Thymus (tissue), 11 donors: ENCODE measurements around the gene POMGNT1. TPM values are rescaled to one million over a fixed set of nuclear protein-coding genes. Genes with fewer than 3 reads are reported as not detected.

Source experiments
- DNase-seq, 9 donors: peaks; one replicate each; pipeline ENCODE4 v3.0.0-alpha.2; 2013; ENCODE audit warnings: low spot score in 9 of 9, low read depth in 6 of 9, missing footprints in 1 of 9
- H3K27ac ChIP-seq, 2 donors: one replicate each; pipeline ENCODE4 v1.5.1; 2013; ENCODE audit warnings: control low read depth in 1 of 2, low read depth in 1 of 2, low read length in 1 of 2, mild to moderate bottlenecking in 1 of 2, moderate library complexity in 1 of 2
- H3K27me3 ChIP-seq, 2 donors: one replicate each; pipeline ENCODE4 v1.5.1; 2013; ENCODE audit warnings: low read length in 1 of 2; ENCODE audit not compliant: control insufficient read depth in 2 of 2, insufficient read depth in 1 of 2
- H3K36me3 ChIP-seq, 2 donors: one replicate each; pipeline ENCODE4 v1.5.1; 2013; ENCODE audit warnings: low read length in 1 of 2, mild to moderate bottlenecking in 1 of 2, moderate library complexity in 1 of 2; ENCODE audit not compliant: control insufficient read depth in 2 of 2, insufficient read depth in 2 of 2
- H3K4me1 ChIP-seq, 2 donors: one replicate each; pipeline ENCODE4 v1.5.1; 2013; ENCODE audit warnings: low read length in 2 of 2; ENCODE audit not compliant: control insufficient read depth in 2 of 2, insufficient read depth in 2 of 2
- H3K4me3 ChIP-seq, 2 donors: one replicate each; pipeline ENCODE4 v1.5.1; 2013; ENCODE audit warnings: low read length in 2 of 2, control low read depth in 1 of 2, mild to moderate bottlenecking in 1 of 2
- H3K9me3 ChIP-seq, 2 donors: one replicate each; pipeline ENCODE4 v1.5.1; 2013; ENCODE audit warnings: low read length in 1 of 2, mild to moderate bottlenecking in 1 of 2; ENCODE audit not compliant: control insufficient read depth in 2 of 2, insufficient read depth in 1 of 2
- WGBS: extraction: QIAGEN DNeasy Blood & Tissue Kit; methylation state at CpG from one replicate; pipeline ENCODE4 v1.1.7; 2013; 5-methylcytosine and 5-hydroxymethylcytosine counted together
- polyA plus RNA-seq: library from polyadenylated mRNA; stranded (reverse); fragments of 200-250 nt; gene quantifications from one replicate; pipeline ENCODE4 v1.2.3, GENCODE V29; 2013
- total RNA-seq: library from RNA; stranded (reverse); fragments of 120-200 nt; gene quantifications from one replicate; pipeline ENCODE4 v1.2.4, GENCODE V29; 2013
- donor health status: healthy.

POMGNT1 gene
- total and polyA plus RNA-seq, 2 donors, result 40.9 to 44.9 TPM

DNA sequence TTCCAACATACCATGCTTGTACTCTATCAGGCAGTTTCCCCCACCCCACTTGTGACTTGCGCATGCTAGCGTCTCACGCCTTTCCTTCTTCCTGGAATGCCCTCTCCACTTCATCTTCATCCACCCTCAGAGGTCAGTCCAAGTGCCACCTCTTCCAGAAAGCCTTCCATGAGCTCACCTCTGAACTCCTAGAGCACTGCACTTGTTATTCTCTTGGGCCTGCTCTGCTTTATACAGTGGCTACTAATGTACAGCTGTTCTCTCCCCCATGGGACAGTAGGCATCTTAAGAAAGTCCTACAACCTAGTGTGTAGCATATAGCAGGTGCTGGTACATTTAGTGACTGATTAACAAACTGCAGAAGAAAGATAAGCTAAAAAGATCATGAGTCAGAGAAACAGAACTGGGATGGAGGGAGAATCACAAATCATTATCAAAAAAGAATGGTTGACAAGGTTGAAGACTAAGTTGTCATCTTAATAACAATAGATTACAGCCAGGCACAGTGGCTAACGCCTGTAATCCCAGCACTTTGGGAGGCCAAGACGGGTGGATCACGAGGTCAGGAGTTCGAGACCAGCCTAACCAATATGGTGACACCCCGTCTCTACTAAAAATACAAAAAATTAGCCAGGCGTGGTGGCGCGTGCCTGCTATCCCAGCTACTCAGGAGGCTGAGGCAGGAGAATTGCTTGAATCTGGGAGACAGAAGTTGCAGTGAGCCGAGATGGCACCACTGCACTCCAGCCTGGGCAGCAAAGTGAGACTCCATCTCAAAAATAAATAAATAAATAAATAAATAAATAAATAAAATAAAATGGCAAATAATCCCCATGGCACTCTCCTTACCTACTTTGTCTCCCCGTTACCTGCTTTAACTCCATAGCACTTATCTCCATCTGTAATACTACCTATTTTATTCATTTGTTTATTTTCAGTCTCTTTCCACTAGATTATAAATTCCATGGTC lies 39.6 kb downstream of the POMGNT1 start:
- no peaks in the 10 kb centered on the region for H3K36me3 ChIP-seq
- H3K4me1 ChIP-seq, result no peaks in the 10 kb centered on the region
- no peak for DNase-seq
- H3K27ac ChIP-seq, result no peak overlapping the region
- H3K27me3 ChIP-seq, result no peaks in the 10 kb centered on the region
- no peaks in the 10 kb centered on the region for H3K9me3 ChIP-seq
- 97% methylated on average over 13 of the region's 13 CpGs for WGBS
- no peak overlapping the region for H3K4me3 ChIP-seq

DNA sequence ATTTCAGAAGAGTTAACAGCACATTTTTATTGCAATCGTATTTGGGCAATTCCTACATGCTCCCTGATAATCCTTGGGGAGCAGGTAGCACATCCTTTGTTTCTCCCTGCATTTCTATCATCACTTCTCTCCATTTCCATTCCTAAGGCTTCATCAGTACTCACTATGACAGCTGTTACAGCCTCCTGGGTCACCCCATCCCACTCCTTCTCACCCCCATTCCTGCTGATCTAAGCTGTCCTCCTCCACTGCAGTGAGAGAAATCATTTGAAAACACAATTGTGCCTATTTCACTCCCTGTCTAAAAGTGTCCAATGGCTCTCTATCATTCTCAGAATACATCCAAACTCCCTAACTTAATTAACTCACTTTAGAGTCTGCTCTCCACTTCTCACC lies 40.3 kb downstream of the POMGNT1 start:
- no peak overlapping the region for H3K4me3 ChIP-seq
- no peak for DNase-seq
- no peaks in the 10 kb centered on the region for H3K27me3 ChIP-seq
- 92% methylated on average over 1 of the region's 1 CpG for WGBS
- H3K9me3 ChIP-seq, result no peaks in the 10 kb centered on the region
- no peaks in the 10 kb centered on the region for H3K36me3 ChIP-seq
- no peak overlapping the region for H3K27ac ChIP-seq
- no peaks in the 10 kb centered on the region for H3K4me1 ChIP-seq

DNA sequence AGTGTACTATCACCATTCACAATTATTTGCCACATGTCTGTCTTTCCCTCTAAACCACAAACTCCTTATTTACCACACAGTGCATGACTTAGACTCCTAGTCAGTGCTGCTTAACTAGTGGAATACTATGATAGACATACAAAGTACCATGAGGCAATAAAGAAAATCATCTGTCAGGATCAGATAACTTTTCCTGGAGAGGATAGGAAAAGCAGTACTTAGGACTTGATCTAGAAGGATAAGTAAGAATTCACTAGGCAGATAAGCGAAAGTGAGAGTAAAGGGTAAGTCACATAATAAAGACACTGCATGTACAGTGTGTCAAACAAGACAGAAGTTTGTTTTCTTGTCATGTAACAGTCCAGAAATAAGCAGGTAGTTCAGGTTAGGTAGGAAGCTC lies 44.5 kb downstream of the POMGNT1 start:
- no peak for DNase-seq
- Histone ChIP-seq H3K4me1 (no peaks in the 10 kb centered on the region), H3K4me3 (no peak overlapping the region), H3K27ac (no peak overlapping the region), H3K9me3 (no peaks in the 10 kb centered on the region), H3K36me3 (no peaks in the 10 kb centered on the region), H3K27me3 (no peaks in the 10 kb centered on the region)
- 97% methylated on average over 1 of the region's 1 CpG for WGBS

DNA sequence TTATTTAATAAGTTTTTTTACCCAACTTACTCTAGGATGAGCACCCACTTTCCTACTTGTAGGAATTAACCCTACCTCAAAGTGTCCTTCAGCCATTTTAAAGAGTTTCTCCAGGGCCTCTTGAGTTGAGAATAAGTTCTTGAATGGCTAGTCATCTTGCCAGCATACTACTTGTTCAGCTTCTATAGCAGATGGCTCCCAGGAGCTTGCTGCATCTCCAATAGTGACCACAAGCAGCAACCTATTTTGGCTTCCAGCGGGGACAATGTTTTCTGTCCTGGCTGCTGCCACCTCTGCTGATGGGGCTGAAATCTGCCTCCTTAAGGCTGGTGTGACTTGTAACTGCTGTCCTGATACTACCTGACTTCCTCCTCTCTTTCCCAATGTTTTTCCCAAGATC lies 45.0 kb downstream of the POMGNT1 start:
- no peak for DNase-seq
- Histone ChIP-seq H3K27me3 (no peaks in the 10 kb centered on the region), H3K9me3 (no peaks in the 10 kb centered on the region), H3K4me3 (no peak overlapping the region), H3K27ac (no peak overlapping the region), H3K4me1 (no peaks in the 10 kb centered on the region), H3K36me3 (no peaks in the 10 kb centered on the region)
- WGBS, result 94% methylated on average over 1 of the region's 1 CpG

DNA sequence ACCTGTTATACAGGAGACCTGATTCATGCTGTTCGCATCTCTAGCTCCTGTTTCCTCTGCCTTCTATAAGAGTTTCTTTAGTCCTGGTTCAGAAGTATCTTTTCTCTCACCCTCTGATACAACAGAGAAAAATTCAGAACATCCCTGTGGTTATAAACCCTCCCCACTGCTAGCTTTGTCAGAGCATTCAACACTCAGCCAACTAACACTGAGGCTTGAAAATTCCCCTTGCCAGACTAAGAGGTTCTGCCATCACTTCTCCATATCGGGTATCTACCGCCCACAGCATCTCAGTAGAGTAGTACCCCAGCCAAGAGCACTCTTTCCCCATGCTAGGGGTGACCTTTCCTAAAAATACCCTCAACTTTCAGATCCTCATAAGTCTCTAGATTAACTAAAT lies 46.2 kb downstream of the POMGNT1 start:
- Histone ChIP-seq H3K27ac (no peak overlapping the region), H3K27me3 (no peaks in the 10 kb centered on the region), H3K36me3 (no peaks in the 10 kb centered on the region), H3K9me3 (no peaks in the 10 kb centered on the region), H3K4me3 (no peak overlapping the region), H3K4me1 (no peaks in the 10 kb centered on the region)
- WGBS, result 96% methylated on average over 3 of the region's 3 CpGs
- DNase-seq, result no peak

DNA sequence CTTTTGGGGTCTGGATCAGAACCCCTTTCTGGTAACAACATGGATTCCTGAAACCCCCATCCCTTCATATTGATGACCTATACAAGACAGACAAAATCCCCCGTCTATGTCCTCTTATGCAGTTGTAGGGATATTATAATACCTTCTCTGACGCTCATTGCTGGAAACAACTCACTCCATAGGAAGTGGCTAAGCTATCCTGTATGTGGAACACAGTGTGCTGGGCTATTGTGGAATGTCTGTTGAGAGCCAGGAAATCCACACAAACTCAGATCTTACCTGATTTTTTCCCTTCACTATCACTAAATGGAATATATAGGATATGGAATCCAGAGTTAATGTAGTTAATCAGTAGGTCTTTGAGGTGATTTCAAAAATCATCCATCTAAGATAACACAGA lies 48.1 kb downstream of the POMGNT1 start:
- H3K27ac ChIP-seq, result no peak overlapping the region
- no peaks in the 10 kb centered on the region for H3K9me3 ChIP-seq
- no peaks in the 10 kb centered on the region for H3K27me3 ChIP-seq
- 97% methylated on average over 2 of the region's 2 CpGs for WGBS
- H3K4me1 ChIP-seq, result no peaks in the 10 kb centered on the region
- no peak for DNase-seq
- H3K4me3 ChIP-seq, result no peak overlapping the region
- no peaks in the 10 kb centered on the region for H3K36me3 ChIP-seq

DNA sequence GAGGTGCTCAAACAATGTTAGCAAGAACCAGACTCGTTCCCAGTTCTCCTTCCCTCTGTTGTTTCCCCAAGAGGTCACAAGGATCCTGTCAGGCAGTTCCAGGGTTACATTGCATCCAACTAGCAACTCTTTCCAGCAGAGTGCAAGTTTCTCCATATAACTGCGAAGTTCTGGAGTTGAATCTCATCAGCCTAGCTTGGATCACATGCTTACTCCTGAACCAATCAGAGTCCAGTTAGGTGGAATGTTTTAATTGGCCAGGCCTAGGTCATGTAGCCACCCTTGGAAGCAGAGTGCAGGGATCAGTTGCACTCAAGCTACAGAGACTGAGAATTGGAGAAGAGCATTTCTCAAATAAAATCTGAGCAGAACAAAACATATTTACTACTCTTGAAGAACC lies 49.9 kb downstream of the POMGNT1 start:
- no peaks in the 10 kb centered on the region for H3K36me3 ChIP-seq
- no peaks in the 10 kb centered on the region for H3K9me3 ChIP-seq
- H3K27ac ChIP-seq, result no peak overlapping the region
- H3K27me3 ChIP-seq, result no peaks in the 10 kb centered on the region
- H3K4me1 ChIP-seq, result no peaks in the 10 kb centered on the region
- no peak overlapping the region for H3K4me3 ChIP-seq
- DNase-seq, result no peak
- 92% methylated on average over 2 of the region's 2 CpGs for WGBS

Other genes starting within 250 kb of the POMGNT1 start
- gene PIK3R3, start 65.8 kb downstream of the POMGNT1 start, total RNA-seq, result 8.9 TPM
- 13.3 TPM for gene PIK3R3, start 65.8 kb downstream of the POMGNT1 start, polyA plus RNA-seq
- 1.4 TPM for gene TSPAN1, start 23.3 kb downstream of the POMGNT1 start, total RNA-seq
- gene TSPAN1, start 23.3 kb downstream of the POMGNT1 start, polyA plus RNA-seq, result 6.9 TPM
- not detected for gene P3R3URF, start 21.9 kb downstream of the POMGNT1 start, total RNA-seq
- gene P3R3URF, start 21.9 kb downstream of the POMGNT1 start, polyA plus RNA-seq, result not detected
- 0.61 TPM for gene LURAP1, start 4.9 kb upstream of the POMGNT1 start, total RNA-seq
- 1.5 TPM for gene LURAP1, start 4.9 kb upstream of the POMGNT1 start, polyA plus RNA-seq
- 9.2 TPM for gene RAD54L, start 49.3 kb upstream of the POMGNT1 start, total RNA-seq
- 2.6 TPM for gene RAD54L, start 49.3 kb upstream of the POMGNT1 start, polyA plus RNA-seq
- 32.8 TPM for gene LRRC41, start 105.2 kb upstream of the POMGNT1 start, total RNA-seq
- 24.1 TPM for gene LRRC41, start 105.2 kb upstream of the POMGNT1 start, polyA plus RNA-seq
- 420 TPM for gene UQCRH, start 105.3 kb upstream of the POMGNT1 start, total RNA-seq
- 507 TPM for gene UQCRH, start 105.3 kb upstream of the POMGNT1 start, polyA plus RNA-seq
- 9.9 TPM for gene NSUN4, start 142.4 kb upstream of the POMGNT1 start, total RNA-seq
- 10.0 TPM for gene NSUN4, start 142.4 kb upstream of the POMGNT1 start, polyA plus RNA-seq
- gene FAAH, start 195.9 kb upstream of the POMGNT1 start, total RNA-seq, result 10.9 TPM
- 33.7 TPM for gene FAAH, start 195.9 kb upstream of the POMGNT1 start, polyA plus RNA-seq